Measurements from ENCODE around the gene VIPR2. TPM values are rescaled to one million over a fixed set of nuclear protein-coding genes. Genes with fewer than 3 reads are reported as not detected.
"Not testable (repeated sequence)": the region's sequence is repeated elsewhere in the genome, so short reads cannot be mapped to it uniquely, and the experiment has no call there.

VIPR2 gene
- total and polyA plus RNA-seq, 5 experiments from 2014 or later: 0.17 to 0.62 (median 0.24) TPM; not detected in 1

GRCh38 chr7:159169391-159169790, 24.7 kb upstream of the VIPR2 start:
- peaks cover 0 to 9% (median 0%) of the 10 kb centered on the region in 5 donors for H3K27me3 Mint-ChIP-seq
- H3K4me3 Mint-ChIP-seq: no peak overlapping the region
- POLR2A ChIA-PET: no interaction called here
- H3K36me3 Mint-ChIP-seq: no peaks in the 10 kb centered on the region
- peaks cover 0 to 9% (median 5%) of the 10 kb centered on the region in 9 donors for H3K9me3 Mint-ChIP-seq
- H3K27ac Mint-ChIP-seq: no peak overlapping the region
- H3K4me1 Mint-ChIP-seq: peaks cover 3 to 11% (median 9%) of the 10 kb centered on the region in 4 donors
- no peak for DNase-seq
- no peak for ATAC-seq

GRCh38 chr7:159167139-159167538, 22.5 kb upstream of the VIPR2 start:
- no peaks in the 10 kb centered on the region for H3K9me3 Mint-ChIP-seq
- H3K4me1 Mint-ChIP-seq: no peaks in the 10 kb centered on the region
- H3K27ac Mint-ChIP-seq: no peak overlapping the region
- no peak overlapping the region for H3K4me3 Mint-ChIP-seq
- DNase-seq (no peak), ATAC-seq (no peak)
- peaks cover 0 to 9% (median 0%) of the 10 kb centered on the region in 5 donors for H3K27me3 Mint-ChIP-seq
- H3K36me3 Mint-ChIP-seq: no peaks in the 10 kb centered on the region
- POLR2A ChIA-PET: no interaction called here

- Mint-ChIP-seq H3K27ac (no peak overlapping the region), H3K9me3 (no peaks in the 10 kb centered on the region), H3K4me3 (no peak overlapping the region), H3K36me3 (no peaks in the 10 kb centered on the region), H3K27me3 (peaks cover 0 to 9% (median 0%) of the 10 kb centered on the region in 5 donors), H3K4me1 (no peaks in the 10 kb centered on the region)
- DNase-seq (no peak), ATAC-seq (no peak)
- POLR2A ChIA-PET: no interaction called here
These were observed 21.9 kb upstream of the VIPR2 start for GRCh38 chr7:159166530-159166929.

DNA sequence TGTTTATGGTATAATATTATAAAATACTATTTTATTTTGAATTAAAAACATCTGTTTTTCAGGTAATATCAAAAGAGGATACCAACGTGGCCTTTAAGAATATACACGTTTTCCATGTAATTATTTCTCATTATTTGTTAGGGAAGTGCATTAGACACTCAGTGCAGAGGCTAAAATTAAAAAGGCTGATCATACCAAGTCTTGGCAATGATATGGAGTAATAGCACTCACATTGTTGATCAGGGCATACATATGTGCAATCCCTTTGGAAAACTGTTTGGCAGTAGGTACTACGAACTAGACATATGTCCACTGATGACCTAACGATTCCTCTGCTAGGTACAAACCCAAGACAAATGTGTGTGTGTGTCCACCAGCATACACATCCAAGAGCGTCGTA, 20.7 kb upstream of the VIPR2 start:
- Mint-ChIP-seq H3K9me3 (no peaks in the 10 kb centered on the region), H3K36me3 (no peaks in the 10 kb centered on the region), H3K4me1 (no peaks in the 10 kb centered on the region), H3K27ac (no peak overlapping the region), H3K4me3 (no peak overlapping the region), H3K27me3 (peaks cover 0 to 6% (median 0%) of the 10 kb centered on the region in 5 donors)
- ATAC-seq: no peak
- DNase-seq: no peak
- POLR2A ChIA-PET: no interaction called here

DNA sequence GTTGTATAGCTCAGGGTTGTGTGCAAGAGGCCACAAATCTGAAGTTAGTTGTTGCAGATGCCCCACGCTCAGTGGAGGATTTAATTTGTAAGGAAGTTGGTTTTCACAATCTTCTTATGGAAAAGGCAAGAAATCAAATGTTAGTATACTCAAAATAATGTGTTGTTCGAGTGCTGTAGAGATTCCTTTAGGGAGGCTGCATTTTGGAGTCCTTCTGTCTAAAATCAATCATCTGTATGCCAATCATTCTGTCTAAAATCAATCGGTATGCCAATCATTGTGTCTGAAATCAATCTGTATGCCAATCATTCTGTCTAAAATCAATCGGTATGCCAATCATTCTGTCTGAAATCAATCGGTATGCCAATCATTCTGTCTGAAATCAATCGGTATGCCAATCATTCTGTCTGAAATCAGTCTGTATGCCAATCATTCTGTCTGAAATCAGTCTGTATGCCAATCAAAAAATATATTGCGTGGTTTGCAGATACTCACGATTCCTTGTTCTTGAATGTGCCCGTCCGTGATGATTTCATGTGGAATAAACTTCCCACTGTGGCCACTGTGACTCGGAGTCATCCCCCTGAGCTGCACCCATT, 19.1 kb upstream of the VIPR2 start:
- DNase-seq, H3K27me3 Mint-ChIP-seq, H3K4me1 Mint-ChIP-seq, H3K36me3 Mint-ChIP-seq, H3K9me3 Mint-ChIP-seq, POLR2A ChIA-PET, H3K27ac Mint-ChIP-seq, ATAC-seq, H3K4me3 Mint-ChIP-seq: not testable (repeated sequence)

DNA sequence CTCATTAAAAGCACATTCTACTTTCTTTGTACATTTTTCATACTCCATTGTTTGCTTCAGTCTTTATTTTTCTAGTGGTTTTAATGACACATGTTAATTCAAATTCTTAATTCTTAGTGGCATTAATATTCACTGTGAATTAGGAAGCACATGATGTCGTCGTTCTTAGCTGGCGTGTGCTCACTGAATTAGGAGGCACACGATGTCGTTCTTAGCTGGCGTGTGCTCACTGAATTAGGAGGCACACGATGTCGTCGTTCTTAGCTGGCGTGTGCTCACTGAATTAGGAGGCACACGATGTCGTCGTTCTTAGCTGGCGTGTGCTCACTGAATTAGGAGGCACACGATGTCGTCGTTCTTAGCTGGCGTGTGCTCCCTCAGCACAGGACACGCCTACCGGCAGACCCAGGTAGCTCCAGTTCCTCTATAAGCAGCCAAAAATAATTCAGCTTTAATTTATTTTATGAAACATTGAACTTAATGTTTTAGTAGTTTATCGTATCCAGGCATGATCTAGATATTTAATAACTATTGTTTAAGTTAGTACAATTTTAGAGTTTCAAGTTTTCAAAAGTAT, 17.5 kb upstream of the VIPR2 start:
- DNase-seq, H3K36me3 Mint-ChIP-seq, H3K27ac Mint-ChIP-seq, H3K9me3 Mint-ChIP-seq, H3K27me3 Mint-ChIP-seq, H3K4me3 Mint-ChIP-seq, H3K4me1 Mint-ChIP-seq, ATAC-seq, POLR2A ChIA-PET: not testable (repeated sequence)

DNA sequence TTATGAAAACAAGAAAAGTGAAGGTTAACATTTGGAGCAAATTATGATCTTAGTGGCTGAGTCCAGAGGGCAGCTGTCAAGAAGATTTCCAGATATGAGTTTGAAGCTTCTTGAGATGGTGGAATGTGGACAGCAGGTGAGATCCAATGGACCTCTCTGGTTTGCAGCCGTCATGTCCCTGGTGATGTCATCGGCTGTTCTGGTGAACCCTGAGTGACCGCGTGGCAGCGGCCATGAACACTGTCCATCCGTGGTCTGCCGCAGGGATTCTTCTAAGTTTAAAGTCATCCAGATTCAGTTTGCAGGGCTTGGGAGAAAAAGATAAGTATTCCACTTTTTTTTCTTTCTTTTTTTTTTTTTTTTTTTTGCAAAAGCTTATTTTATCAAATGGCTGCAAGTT, 15.8 kb upstream of the VIPR2 start:
- Mint-ChIP-seq H3K27ac (no peak overlapping the region), H3K4me3 (no peak overlapping the region), H3K27me3 (peaks cover 0 to 2% (median 0%) of the 10 kb centered on the region in 5 donors), H3K9me3 (no peaks in the 10 kb centered on the region), H3K36me3 (no peaks in the 10 kb centered on the region), H3K4me1 (peaks cover 0 to 2% (median 0%) of the 10 kb centered on the region in 4 donors)
- POLR2A ChIA-PET: no interaction called here
- DNase-seq (no peak), ATAC-seq (no peak)

GRCh38 chr7:159159731-159160130, 15.1 kb upstream of the VIPR2 start:
- Mint-ChIP-seq H3K4me1 (peaks cover 0 to 2% (median 0%) of the 10 kb centered on the region in 4 donors), H3K27me3 (peaks cover 0 to 2% (median 0%) of the 10 kb centered on the region in 5 donors), H3K27ac (no peak overlapping the region), H3K9me3 (no peaks in the 10 kb centered on the region), H3K4me3 (no peak overlapping the region), H3K36me3 (no peaks in the 10 kb centered on the region)
- no peak for DNase-seq
- POLR2A ChIA-PET: no interaction called here
- ATAC-seq: no peak

- Mint-ChIP-seq H3K9me3 (no peaks in the 10 kb centered on the region), H3K4me1 (peaks cover 0 to 2% (median 0%) of the 10 kb centered on the region in 4 donors), H3K27ac (no peak overlapping the region), H3K27me3 (peaks cover 0 to 2% (median 0%) of the 10 kb centered on the region in 5 donors), H3K4me3 (no peak overlapping the region), H3K36me3 (no peaks in the 10 kb centered on the region)
- POLR2A ChIA-PET: no interaction called here
- DNase-seq: no peak
- ATAC-seq: no peak
These were observed 14.3 kb upstream of the VIPR2 start for GRCh38 chr7:159158888-159159405.

- Mint-ChIP-seq H3K27ac (no peak overlapping the region), H3K27me3 (peaks cover 0 to 2% (median 0%) of the 10 kb centered on the region in 5 donors), H3K4me1 (peaks cover 0 to 2% (median 0%) of the 10 kb centered on the region in 4 donors), H3K36me3 (no peaks in the 10 kb centered on the region), H3K9me3 (no peaks in the 10 kb centered on the region), H3K4me3 (no peak overlapping the region)
- ATAC-seq (no peak), DNase-seq (no peak)
- POLR2A ChIA-PET: no interaction called here
These were observed 13.6 kb upstream of the VIPR2 start for GRCh38 chr7:159158125-159158887.

DNA sequence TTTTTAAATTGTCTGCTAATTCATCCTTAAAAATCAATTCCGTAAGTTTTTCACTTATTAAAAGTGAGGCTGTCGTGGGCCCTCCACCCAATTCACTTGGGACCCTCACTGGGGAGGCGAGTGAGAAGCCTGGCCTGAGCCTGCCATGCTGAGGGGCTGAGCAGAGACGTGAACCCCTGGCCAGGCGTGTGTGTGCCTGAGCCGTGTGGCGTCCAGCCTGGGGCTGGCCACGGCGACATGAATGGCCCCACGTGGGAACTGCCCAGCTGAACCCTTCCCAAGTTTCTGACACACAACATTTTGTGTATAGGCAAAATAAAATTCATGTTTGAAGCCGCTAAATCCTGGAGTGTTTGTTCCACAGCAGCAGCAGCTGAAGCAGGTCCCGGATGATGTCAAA, 13.0 kb upstream of the VIPR2 start:
- no peak overlapping the region for H3K27ac Mint-ChIP-seq
- H3K36me3 Mint-ChIP-seq: no peaks in the 10 kb centered on the region
- POLR2A ChIA-PET: no interaction called here
- DNase-seq: no peak
- no peaks in the 10 kb centered on the region for H3K9me3 Mint-ChIP-seq
- H3K4me3 Mint-ChIP-seq: no peak overlapping the region
- ATAC-seq: no peak
- H3K4me1 Mint-ChIP-seq: peaks cover 0 to 2% (median 0%) of the 10 kb centered on the region in 4 donors
- peaks cover 0 to 2% (median 0%) of the 10 kb centered on the region in 5 donors for H3K27me3 Mint-ChIP-seq

- H3K4me1 Mint-ChIP-seq: peaks cover 0 to 2% (median 0%) of the 10 kb centered on the region in 4 donors
- no peak for DNase-seq
- no peak for ATAC-seq
- no peaks in the 10 kb centered on the region for H3K9me3 Mint-ChIP-seq
- H3K36me3 Mint-ChIP-seq: no peaks in the 10 kb centered on the region
- no peak overlapping the region for H3K27ac Mint-ChIP-seq
- H3K4me3 Mint-ChIP-seq: no peak overlapping the region
- POLR2A ChIA-PET: no interaction called here
- H3K27me3 Mint-ChIP-seq: peaks cover 0 to 2% (median 0%) of the 10 kb centered on the region in 5 donors
These were observed 12.0 kb upstream of the VIPR2 start for GRCh38 chr7:159156436-159157245.

Data from naive thymus-derived CD8-positive, alpha-beta T cell (primary cell).